DMS 273 treated with DMSO at 0.1 percent for 48 hours (cell line): ENCODE results near the gene CAMTA1.

Experiments used
- DNase-seq: peaks from one replicate; lab custom pipeline; 2025; lab: John Stamatoyannopoulos, UW

Gene CAMTA1

GRCh38 chr1:7198664-7199063 lies 413.4 kb downstream of the CAMTA1 start:
- no peak for DNase-seq

GRCh38 chr1:7199077-7199779 lies 414.0 kb downstream of the CAMTA1 start:
- DNase-seq, result no peak

- peak; percentile 47 for DNase-seq
These were observed 422.8 kb downstream of the CAMTA1 start for GRCh38 chr1:7207875-7208646.

- no peak for DNase-seq
These were observed 423.5 kb downstream of the CAMTA1 start for GRCh38 chr1:7208647-7209180.

- DNase-seq, result no peak
These were observed 424.1 kb downstream of the CAMTA1 start for GRCh38 chr1:7209336-7209735.

GRCh38 chr1:7218210-7218832 lies 433.1 kb downstream of the CAMTA1 start:
- DNase-seq, result peak; percentile 19

- no peak for DNase-seq
These were observed 433.8 kb downstream of the CAMTA1 start for GRCh38 chr1:7219031-7219430.

GRCh38 chr1:7220007-7220406 lies 434.8 kb downstream of the CAMTA1 start:
- no peak for DNase-seq

- no peak for DNase-seq
These were observed 435.5 kb downstream of the CAMTA1 start for GRCh38 chr1:7220712-7221252.

- DNase-seq, result no peak
These were observed 436.8 kb downstream of the CAMTA1 start for GRCh38 chr1:7221826-7222694.

- DNase-seq, result no peak
These were observed 437.4 kb downstream of the CAMTA1 start for GRCh38 chr1:7222695-7223015.

GRCh38 chr1:7223334-7224080 lies 438.3 kb downstream of the CAMTA1 start:
- no peak for DNase-seq

- DNase-seq, result no peak
These were observed 438.9 kb downstream of the CAMTA1 start for GRCh38 chr1:7224081-7224534.

- DNase-seq, result peak; percentile 8
These were observed 439.4 kb downstream of the CAMTA1 start for GRCh38 chr1:7224644-7225043.

GRCh38 chr1:7225711-7226505 lies 440.7 kb downstream of the CAMTA1 start:
- no peak for DNase-seq

GRCh38 chr1:7227654-7228053 lies 442.4 kb downstream of the CAMTA1 start:
- DNase-seq, result no peak

GRCh38 chr1:7228252-7228961 lies 443.2 kb downstream of the CAMTA1 start:
- DNase-seq, result no peak

- DNase-seq, result no peak
These were observed 443.9 kb downstream of the CAMTA1 start for GRCh38 chr1:7229186-7229585.
